HepG2 (cell line): ENCODE measurements around the gene DUS1L. TPM values are rescaled to one million over a fixed set of nuclear protein-coding genes. Genes with fewer than 3 reads are reported as not detected.
A peak's percentile ranks its signal among the peaks of the same experiment; 100 is the strongest.

Source experiments
- ATRX ChIP-seq: sonication (generic); formaldehyde crosslinking; IDR thresholded peaks from 2 replicates; pipeline ENCODE4 v1.4.0; 2020; ENCODE audit warnings: missing genetic modification reagents, borderline replicate concordance
- GABPA ChIP-seq, 2 experiments: IDR thresholded peaks; 2 replicates each; pipeline ENCODE4 v1.6.1; 2011 to 2016; ENCODE audit warnings: low read depth in 2 of 2, low read length in 1 of 2, missing biosample characterization in 1 of 2, missing genetic modification characterization in 1 of 2
- GZF1 ChIP-seq: sonication (generic); formaldehyde crosslinking; IDR thresholded peaks from 2 replicates; pipeline ENCODE4 v1.5.1; 2020; ENCODE audit warnings: mild to moderate bottlenecking, missing genetic modification reagents
- HDAC2 ChIP-seq: sonication (generic); formaldehyde crosslinking; IDR thresholded peaks from 2 replicates; pipeline ENCODE4 v1.4.0; 2020; ENCODE audit warnings: missing genetic modification reagents
- HMG20A ChIP-seq: IDR thresholded peaks from 2 replicates; pipeline ENCODE4 v1.6.1; 2016; ENCODE audit warnings: borderline replicate concordance
- KDM2A ChIP-seq: sonication (generic); formaldehyde crosslinking; IDR thresholded peaks from 2 replicates; pipeline ENCODE4 v1.4.0; 2020; ENCODE audit warnings: low read depth, missing genetic modification reagents, borderline replicate concordance
- MXD4 ChIP-seq: IDR thresholded peaks from 2 replicates; pipeline ENCODE4 v1.6.1; 2016; ENCODE audit warnings: mild to moderate bottlenecking, missing biosample characterization, missing genetic modification reagents
- MYNN ChIP-seq: sonication (generic); formaldehyde crosslinking; IDR thresholded peaks from 2 replicates; pipeline ENCODE4 v1.4.0; 2020; ENCODE audit warnings: mild to moderate bottlenecking, low read depth, missing genetic modification reagents
- PHF21A ChIP-seq: sonication (generic); formaldehyde crosslinking; IDR thresholded peaks from 2 replicates; pipeline ENCODE4 v1.5.0; 2020; ENCODE audit warnings: mild to moderate bottlenecking, missing genetic modification reagents
- RBM39 ChIP-seq: fragments of 200-400 bp; formaldehyde crosslinking; IDR thresholded peaks from one replicate; pipeline ENCODE4 v1.6.1; 2018; ENCODE audit warnings: antibody characterized with exemption, mild to moderate bottlenecking, low read depth, low read length; ENCODE audit not compliant: poor library complexity, severe bottlenecking
- REPIN1 ChIP-seq: sonication (generic); formaldehyde crosslinking; IDR thresholded peaks from 2 replicates; pipeline ENCODE4 v1.8.0; 2022; ENCODE audit warnings: missing genetic modification reagents, low read depth, mild to moderate bottlenecking, borderline replicate concordance
- RORA ChIP-seq: sonication (generic); formaldehyde crosslinking; IDR thresholded peaks from 2 replicates; pipeline ENCODE4 v1.5.0; 2020; ENCODE audit warnings: mild to moderate bottlenecking, missing genetic modification reagents, moderate library complexity
- SAFB2 ChIP-seq: sonication (generic); formaldehyde crosslinking; IDR thresholded peaks from 2 replicates; pipeline ENCODE4 v1.5.1; 2020; ENCODE audit warnings: missing genetic modification reagents, low read depth, mild to moderate bottlenecking, borderline replicate concordance
- STAT6 ChIP-seq: sonication (generic); formaldehyde crosslinking; IDR thresholded peaks from 2 replicates; pipeline ENCODE4 v1.4.0; 2020; ENCODE audit warnings: missing genetic modification reagents, mild to moderate bottlenecking, borderline replicate concordance
- ZNF124 ChIP-seq: sonication (generic); formaldehyde crosslinking; IDR thresholded peaks from 2 replicates; pipeline ENCODE4 v1.4.0; 2020; ENCODE audit warnings: missing genetic modification reagents
- ZNF296 ChIP-seq: sonication (generic); formaldehyde crosslinking; conservative IDR thresholded peaks from 2 replicates; pipeline ENCODE4 v1.5.0; 2020; ENCODE audit warnings: mild to moderate bottlenecking, missing genetic modification reagents
- ZNF326 ChIP-seq: sonication (generic); formaldehyde crosslinking; IDR thresholded peaks from 2 replicates; pipeline ENCODE4 v1.4.0; 2020; ENCODE audit warnings: missing genetic modification reagents, borderline replicate concordance
- ZNF552 ChIP-seq: sonication (generic); formaldehyde crosslinking; IDR thresholded peaks from 2 replicates; pipeline ENCODE4 v1.9.0; 2022; ENCODE audit warnings: missing genetic modification reagents, mild to moderate bottlenecking, borderline replicate concordance
- ZNF580 ChIP-seq: IDR thresholded peaks from 2 replicates; pipeline ENCODE4 v1.6.1; 2016; ENCODE audit warnings: low read depth, borderline replicate concordance
- ZNF703 ChIP-seq: sonication (generic); formaldehyde crosslinking; IDR thresholded peaks from 2 replicates; pipeline ENCODE4 v1.5.1; 2020; ENCODE audit warnings: missing genetic modification reagents, mild to moderate bottlenecking, moderate library complexity, borderline replicate concordance
- polyA plus RNA-seq, 8 experiments: library from polyadenylated mRNA; depleted of rRNA in 3 of 8; stranded (reverse) in 7 of 8; unstranded in 1 of 8; fragments of >200 nt; fragmentation: Illumina TruSeq in 4 of 8; extraction: Trizol in 4 of 8; gene quantifications; 2 replicates each; pipeline versions ENCODE4 v1.2.1 to v1.2.3, GENCODE V29; 2011 to 2016; ENCODE audit warnings: low read depth in 4 of 8, missing spikeins in 1 of 8, mixed read lengths in 1 of 8; ENCODE audit not compliant: insufficient read depth in 1 of 8
- total RNA-seq, 5 experiments: library from RNA; depleted of rRNA; stranded (reverse); fragments of >200 nt; fragmentation: Illumina TruSeq; extraction: Trizol; gene quantifications; 2 replicates each; pipeline ENCODE4 v1.2.3, GENCODE V29; 2016; ENCODE audit warnings: low read depth in 1 of 5
- TF ChIP-seq, protein P1 (sequence below): sonication (generic); formaldehyde crosslinking; IDR thresholded peaks from 2 replicates; pipeline ENCODE4 v1.4.0; 2020; ENCODE audit warnings: missing genetic modification reagents
- TF ChIP-seq, protein P2 (sequence below): sonication (generic); formaldehyde crosslinking; IDR thresholded peaks from 2 replicates; pipeline ENCODE4 v1.4.0; 2020; ENCODE audit warnings: missing genetic modification reagents

The DUS1L gene
- total and polyA plus RNA-seq, 2 of the 13 experiments (the other 11 are each of a cell fraction or from before 2014, with no cell fraction given) = 81.0 to 109 TPM

DNA sequence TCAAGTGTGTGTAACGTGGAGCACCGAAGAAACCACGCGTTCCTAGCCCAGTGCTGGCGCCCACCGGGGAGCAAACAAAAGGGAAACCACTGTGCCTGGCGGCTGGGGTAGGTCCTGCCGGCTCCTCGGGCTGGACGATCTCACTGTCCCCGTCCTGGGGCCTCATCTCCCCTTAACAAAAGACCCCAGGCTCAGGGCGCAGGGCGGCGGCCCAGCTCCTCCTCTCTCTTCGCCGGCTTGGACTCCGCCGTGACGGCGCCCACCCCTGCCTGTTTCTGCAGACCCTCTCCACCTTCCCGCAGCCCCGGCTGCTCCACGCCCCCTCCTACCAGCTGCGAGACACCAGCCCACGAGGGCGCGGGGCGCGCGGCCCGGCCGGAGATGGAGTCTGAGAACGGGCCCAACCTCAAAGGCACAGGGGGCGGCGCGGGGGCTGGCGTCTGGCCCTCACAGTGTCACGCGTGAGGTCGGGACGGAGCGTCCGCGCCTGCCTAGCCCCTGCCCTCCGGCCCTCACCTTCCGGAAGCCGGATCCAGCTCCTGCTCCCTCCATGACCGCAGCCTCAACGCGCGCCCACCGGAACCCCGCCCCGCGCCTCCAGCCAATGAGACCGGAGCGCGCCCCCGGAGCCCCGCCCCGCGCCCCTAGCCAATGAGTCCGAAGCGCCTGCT, 43.2 kb downstream of the DUS1L start, which contains the start of gene CENPX (continued):
- peak; percentile 81; the same call in 1 of the 2 replicates for TF ChIP-seq MXD4
- peak; percentile 41; the same call in 1 of the 2 replicates for TF ChIP-seq ZNF124 (CRISPR knock-in tag)
- TF ChIP-seq GZF1 (CRISPR knock-in tag) = no peak
- 0 out of 2 replicates have a peak, but pooled peaks have one; percentile 75 for TF ChIP-seq ZNF552
- 0 out of 2 replicates have a peak, but pooled peaks have one; percentile 22 for TF ChIP-seq ATRX (CRISPR knock-in tag)
- peak; percentile 67; the same call in 1 of the 2 replicates for TF ChIP-seq ZNF326
- TF ChIP-seq ZNF703 = no peak; the same call in 1 of the 2 replicates
- 0 out of 2 replicates have a peak, but pooled peaks have one; percentile 13 for TF ChIP-seq PHF21A (CRISPR knock-in tag)
- TF ChIP-seq SAFB2 = no peak; the same call in none of the 2 replicates
- TF ChIP-seq RBM39 = peak; percentile 71
- no peak for TF ChIP-seq HMG20A (CRISPR knock-in tag)
- TF ChIP-seq STAT6 (CRISPR knock-in tag) = 0 out of 2 replicates have a peak, but pooled peaks have one; percentile 62
- TF ChIP-seq KDM2A (CRISPR knock-in tag) = peak; percentile 28; the same call in 1 of the 2 replicates
- TF ChIP-seq RORA = no peak
- peak; percentile 66; the same call in 1 of the 2 replicates for TF ChIP-seq REPIN1 (CRISPR knock-in tag)
- 0 out of 2 replicates have a peak, but pooled peaks have one; percentile 19 for TF ChIP-seq ZNF580 (CRISPR knock-in tag)
- no peak for TF ChIP-seq HDAC2 (CRISPR knock-in tag)
- TF ChIP-seq, protein P1, sequence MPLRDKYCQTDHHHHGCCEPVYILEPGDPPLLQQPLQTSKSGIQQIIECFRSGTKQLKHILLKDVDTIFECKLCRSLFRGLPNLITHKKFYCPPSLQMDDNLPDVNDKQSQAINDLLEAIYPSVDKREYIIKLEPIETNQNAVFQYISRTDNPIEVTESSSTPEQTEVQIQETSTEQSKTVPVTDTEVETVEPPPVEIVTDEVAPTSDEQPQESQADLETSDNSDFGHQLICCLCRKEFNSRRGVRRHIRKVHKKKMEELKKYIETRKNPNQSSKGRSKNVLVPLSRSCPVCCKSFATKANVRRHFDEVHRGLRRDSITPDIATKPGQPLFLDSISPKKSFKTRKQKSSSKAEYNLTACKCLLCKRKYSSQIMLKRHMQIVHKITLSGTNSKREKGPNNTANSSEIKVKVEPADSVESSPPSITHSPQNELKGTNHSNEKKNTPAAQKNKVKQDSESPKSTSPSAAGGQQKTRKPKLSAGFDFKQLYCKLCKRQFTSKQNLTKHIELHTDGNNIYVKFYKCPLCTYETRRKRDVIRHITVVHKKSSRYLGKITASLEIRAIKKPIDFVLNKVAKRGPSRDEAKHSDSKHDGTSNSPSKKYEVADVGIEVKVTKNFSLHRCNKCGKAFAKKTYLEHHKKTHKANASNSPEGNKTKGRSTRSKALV = no peak
- TF ChIP-seq, protein P2, sequence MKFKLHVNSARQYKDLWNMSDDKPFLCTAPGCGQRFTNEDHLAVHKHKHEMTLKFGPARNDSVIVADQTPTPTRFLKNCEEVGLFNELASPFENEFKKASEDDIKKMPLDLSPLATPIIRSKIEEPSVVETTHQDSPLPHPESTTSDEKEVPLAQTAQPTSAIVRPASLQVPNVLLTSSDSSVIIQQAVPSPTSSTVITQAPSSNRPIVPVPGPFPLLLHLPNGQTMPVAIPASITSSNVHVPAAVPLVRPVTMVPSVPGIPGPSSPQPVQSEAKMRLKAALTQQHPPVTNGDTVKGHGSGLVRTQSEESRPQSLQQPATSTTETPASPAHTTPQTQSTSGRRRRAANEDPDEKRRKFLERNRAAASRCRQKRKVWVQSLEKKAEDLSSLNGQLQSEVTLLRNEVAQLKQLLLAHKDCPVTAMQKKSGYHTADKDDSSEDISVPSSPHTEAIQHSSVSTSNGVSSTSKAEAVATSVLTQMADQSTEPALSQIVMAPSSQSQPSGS = no peak; the same call in 1 of the 2 replicates
- peak; percentile 78; the same call in 1 of the 2 replicates for TF ChIP-seq MYNN (CRISPR knock-in tag)
- TF ChIP-seq GABPA (IDR thresholded peaks at IDR 0.05; ENCODE audit: low read depth, low read length) = no peak
- peak; percentile 73 for TF ChIP-seq GABPA (CRISPR knock-in tag; IDR thresholded peaks at IDR 0.05; ENCODE audit: low read depth)
- no peak for TF ChIP-seq ZNF296 (CRISPR knock-in tag)
